Right lobe of liver (tissue), 4 donors: Measurements from ENCODE around the gene PPP1R3C.

Experiments
- CTCF ChIP-seq, 4 donors: fragments of 200-600 bp in 3 of 4; fragments of 450-650 bp in 1 of 4; IDR thresholded peaks; one replicate each; pipeline versions ENCODE4 v1.5.1 to v1.8.0; 2016 to 2022; ENCODE audit warnings: antibody characterized with exemption in 4 of 4, mild to moderate bottlenecking in 2 of 4
- POLR2A ChIP-seq: fragments of 450-650 bp; IDR thresholded peaks from one replicate; pipeline ENCODE4 v1.6.1; 2017; ENCODE audit warnings: antibody characterized with exemption, mild to moderate bottlenecking
- donor health status: DM: no; HTN: no; CAD: no.
- donor health status: DM: no; HTN: no; CAD: no.
- donor health status: DM: no; HTN: yes; CAD: no.

- TF ChIP-seq CTCF (IDR thresholded peaks at IDR 0.05) (no peak), POLR2A (no peak)
These were observed 47.6 kb upstream of the PPP1R3C start for GRCh38 chr10:91680487-91680886.
